Measurements from ENCODE around the gene ARAP1. TPM values are rescaled to one million over a fixed set of nuclear protein-coding genes. Genes with fewer than 3 reads are reported as not detected.

Gene ARAP1
- total RNA-seq, 2 donors from 2014 or later: 70.4 to 89.8 TPM

- peaks cover 23% of the 10 kb centered on the region for H3K4me1 ChIP-seq
- H3K27ac ChIP-seq: peak overlapping the region; percentile 90
- H3K36me3 ChIP-seq: no peaks in the 10 kb centered on the region
- peak; percentile 92 for DNase-seq
- intact Hi-C loops (cut with DNase I): no loop called here
- TF ChIP-seq, protein P1, sequence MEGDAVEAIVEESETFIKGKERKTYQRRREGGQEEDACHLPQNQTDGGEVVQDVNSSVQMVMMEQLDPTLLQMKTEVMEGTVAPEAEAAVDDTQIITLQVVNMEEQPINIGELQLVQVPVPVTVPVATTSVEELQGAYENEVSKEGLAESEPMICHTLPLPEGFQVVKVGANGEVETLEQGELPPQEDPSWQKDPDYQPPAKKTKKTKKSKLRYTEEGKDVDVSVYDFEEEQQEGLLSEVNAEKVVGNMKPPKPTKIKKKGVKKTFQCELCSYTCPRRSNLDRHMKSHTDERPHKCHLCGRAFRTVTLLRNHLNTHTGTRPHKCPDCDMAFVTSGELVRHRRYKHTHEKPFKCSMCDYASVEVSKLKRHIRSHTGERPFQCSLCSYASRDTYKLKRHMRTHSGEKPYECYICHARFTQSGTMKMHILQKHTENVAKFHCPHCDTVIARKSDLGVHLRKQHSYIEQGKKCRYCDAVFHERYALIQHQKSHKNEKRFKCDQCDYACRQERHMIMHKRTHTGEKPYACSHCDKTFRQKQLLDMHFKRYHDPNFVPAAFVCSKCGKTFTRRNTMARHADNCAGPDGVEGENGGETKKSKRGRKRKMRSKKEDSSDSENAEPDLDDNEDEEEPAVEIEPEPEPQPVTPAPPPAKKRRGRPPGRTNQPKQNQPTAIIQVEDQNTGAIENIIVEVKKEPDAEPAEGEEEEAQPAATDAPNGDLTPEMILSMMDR (IDR thresholded peaks at IDR 0.05): no peak
- H3K4me3 ChIP-seq: no peak overlapping the region
- no peaks in the 10 kb centered on the region for H3K27me3 ChIP-seq
- no peaks in the 10 kb centered on the region for H3K9me3 ChIP-seq
- H3K9ac ChIP-seq (ENCODE audit: low read depth in 2 of 2, low read length in 2 of 2): peak overlapping the region in 1 of 2 donors; percentile 78
These were observed 34.4 kb upstream of the ARAP1 start for GRCh38 chr11:72786305-72787215.

GRCh38 chr11:72784662-72785061 lies 32.5 kb upstream of the ARAP1 start:
- Histone ChIP-seq H3K36me3 (no peaks in the 10 kb centered on the region), H3K9ac (ENCODE audit: low read depth in 2 of 2, low read length in 2 of 2) (peak overlapping the region in 1 of 2 donors; percentile 70), H3K27ac (peak overlapping the region; percentile 90), H3K4me3 (no peak overlapping the region), H3K9me3 (no peaks in the 10 kb centered on the region), H3K4me1 (peaks cover 23% of the 10 kb centered on the region), H3K27me3 (no peaks in the 10 kb centered on the region)
- intact Hi-C loops (cut with DNase I): no loop called here
- no peak for DNase-seq
- TF ChIP-seq, protein P1 (IDR thresholded peaks at IDR 0.05): no peak

- Histone ChIP-seq H3K9ac (ENCODE audit: low read depth in 2 of 2, low read length in 2 of 2) (peak overlapping the region in 1 of 2 donors; percentile 70), H3K4me3 (no peak overlapping the region), H3K27ac (peak overlapping the region; percentile 90), H3K9me3 (no peaks in the 10 kb centered on the region), H3K36me3 (no peaks in the 10 kb centered on the region), H3K27me3 (no peaks in the 10 kb centered on the region), H3K4me1 (peaks cover 27% of the 10 kb centered on the region)
- DNase-seq: peak; percentile 67
- TF ChIP-seq, protein P1 (IDR thresholded peaks at IDR 0.05): no peak
- intact Hi-C loops (cut with DNase I): no loop called here
These were observed 31.1 kb upstream of the ARAP1 start for GRCh38 chr11:72783144-72783905.

GRCh38 chr11:72782081-72782920 lies 30.1 kb upstream of the ARAP1 start:
- TF ChIP-seq, protein P1 (IDR thresholded peaks at IDR 0.05): no peak
- no peaks in the 10 kb centered on the region for H3K36me3 ChIP-seq
- DNase-seq: peak; percentile 86
- H3K27ac ChIP-seq: peak overlapping the region; percentile 90
- no peaks in the 10 kb centered on the region for H3K27me3 ChIP-seq
- intact Hi-C loops (cut with DNase I): no loop called here
- peak overlapping the region; percentile 55 for H3K4me3 ChIP-seq
- peaks cover 29% of the 10 kb centered on the region for H3K4me1 ChIP-seq
- H3K9ac ChIP-seq (ENCODE audit: low read depth in 2 of 2, low read length in 2 of 2): peak overlapping the region; percentile 19 to 70
- H3K9me3 ChIP-seq: no peaks in the 10 kb centered on the region

Data from colonic mucosa (tissue), 4 donors.